CD4-positive, alpha-beta T cell treated with Interferon gamma for 1 hour (primary cell): ENCODE results near the gene IFNGR2.
"Not testable (repeated sequence)": the region's sequence is repeated elsewhere in the genome, so short reads cannot be mapped to it uniquely, and the experiment has no call there.

Experiments used
- DNase-seq: peaks from one replicate; pipeline ENCODE4 v3.0.0-alpha.2; 2020

Gene IFNGR2

DNA sequence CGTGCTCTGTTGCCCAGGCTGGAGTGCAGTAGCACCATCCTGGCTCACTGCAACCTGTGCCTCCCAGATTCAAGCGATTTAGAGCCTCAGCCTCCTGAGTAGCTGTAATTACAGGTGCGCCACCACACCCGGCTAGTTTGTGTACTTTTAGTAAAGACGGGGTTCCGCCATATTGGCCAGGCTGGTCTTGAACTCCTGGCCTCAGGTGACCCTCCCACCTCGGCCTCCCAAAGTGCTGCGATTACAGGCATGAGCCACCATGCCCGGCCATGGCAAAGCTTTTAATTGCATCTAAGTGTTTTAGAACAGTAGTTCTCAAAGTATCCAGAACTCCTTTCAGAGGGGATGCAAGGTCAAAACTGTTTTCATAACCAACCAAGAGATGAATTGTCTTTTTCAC, 25.1 kb upstream of the IFNGR2 start:
- DNase-seq, result no peak

DNA sequence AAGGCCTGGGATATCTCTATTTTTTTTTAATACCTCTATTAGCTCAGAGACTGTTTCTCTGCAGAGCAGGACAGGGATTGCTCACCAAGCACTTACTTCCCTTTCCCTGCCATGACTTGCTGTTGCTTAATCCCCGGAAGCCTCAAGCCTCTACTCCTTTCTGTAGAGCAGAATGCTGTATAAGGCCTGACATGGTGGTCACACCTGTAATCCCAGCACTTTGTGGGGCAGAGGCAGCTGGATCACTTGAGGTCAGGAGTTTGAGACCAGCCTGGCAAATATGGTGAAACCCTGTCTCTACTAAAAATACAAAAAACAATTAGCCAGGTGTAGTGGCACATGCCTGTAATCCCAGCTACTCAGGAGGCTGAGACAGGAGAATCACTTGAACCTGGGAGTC, 23.3 kb upstream of the IFNGR2 start:
- DNase-seq, result peak; percentile 65

DNA sequence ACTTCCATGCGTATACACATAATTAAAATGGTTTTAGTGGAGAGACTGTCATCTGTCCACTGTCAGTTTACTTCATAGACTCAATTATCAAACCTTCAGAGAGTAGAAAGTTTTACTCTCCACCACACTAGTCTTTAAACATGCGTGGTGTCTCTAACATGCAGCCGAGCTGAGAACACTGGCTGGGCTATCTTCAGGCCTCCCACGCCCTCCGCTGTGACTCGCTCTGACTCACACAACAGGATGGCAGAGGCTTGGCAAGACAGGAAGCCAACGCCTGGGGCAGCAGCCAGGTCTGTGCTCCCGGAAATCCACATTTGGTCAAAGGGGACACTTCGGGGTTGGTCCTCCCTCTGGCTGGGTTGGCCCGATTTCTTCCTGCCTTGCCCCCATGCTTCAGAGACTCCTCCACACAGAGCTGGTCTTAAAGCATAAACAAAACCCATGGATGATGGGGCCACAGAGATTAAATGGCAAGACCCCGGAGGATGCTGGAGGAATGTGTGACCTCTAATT, 22.7 kb upstream of the IFNGR2 start:
- peak; percentile 90 for DNase-seq

DNA sequence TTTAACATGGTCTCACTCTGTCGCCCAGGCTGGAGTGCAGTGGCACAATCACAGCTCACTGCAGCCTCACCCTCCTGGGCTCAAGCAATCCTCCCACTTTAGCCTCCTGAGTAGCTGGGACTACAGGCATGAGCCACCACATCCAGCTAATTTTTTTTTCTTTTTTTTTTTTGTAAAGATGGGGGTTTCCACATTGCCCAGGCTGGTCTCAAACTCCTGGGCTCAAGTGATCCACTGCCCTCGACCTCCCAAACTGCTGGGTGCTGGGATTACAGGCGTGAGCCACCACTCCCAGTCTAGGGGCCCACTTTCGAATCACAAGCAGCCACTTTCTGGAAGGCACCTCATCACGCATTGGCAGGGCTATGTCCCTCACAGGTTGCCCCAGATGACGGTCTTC, 21.8 kb upstream of the IFNGR2 start:
- DNase-seq, result not testable (repeated sequence)

DNA sequence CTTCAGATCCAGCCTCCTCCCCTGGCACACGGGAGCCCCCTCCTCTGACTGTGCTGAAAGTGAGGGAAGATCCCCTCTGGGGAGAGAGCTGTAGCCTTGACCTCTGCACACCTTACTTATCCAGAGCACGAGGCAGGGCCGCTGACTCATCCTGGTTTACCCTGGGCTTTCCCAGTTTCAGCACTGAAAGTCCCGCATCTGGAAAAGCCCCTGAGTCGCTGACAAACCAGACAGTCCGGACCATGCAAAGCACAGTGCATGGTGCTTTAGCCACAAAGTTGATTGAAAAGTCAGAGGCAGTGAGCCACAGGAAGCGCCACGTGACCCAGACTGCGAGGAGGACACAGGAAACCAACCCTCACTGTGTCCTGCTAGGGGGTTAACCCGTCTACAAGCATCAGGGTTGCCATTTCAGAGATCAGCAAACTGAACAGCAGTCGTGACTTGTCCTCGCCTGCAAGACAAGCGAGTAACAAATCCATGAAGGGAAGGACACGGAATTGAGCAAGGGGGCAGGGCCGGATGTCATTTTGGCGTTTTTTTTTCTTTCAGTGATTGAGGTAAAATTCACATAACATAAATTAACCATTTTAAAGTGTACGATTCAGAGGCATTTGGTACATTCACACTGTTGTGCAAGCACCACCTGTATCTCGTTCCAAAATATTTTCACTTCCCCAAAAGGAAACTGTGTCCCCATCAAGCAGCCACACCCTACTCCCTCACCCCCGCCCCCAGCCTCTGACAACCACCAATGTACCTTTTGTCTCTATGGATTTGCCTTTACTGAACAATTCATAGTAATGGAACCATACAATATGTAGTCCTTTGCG, 19.9 kb upstream of the IFNGR2 start:
- DNase-seq, result peak; percentile 87

DNA sequence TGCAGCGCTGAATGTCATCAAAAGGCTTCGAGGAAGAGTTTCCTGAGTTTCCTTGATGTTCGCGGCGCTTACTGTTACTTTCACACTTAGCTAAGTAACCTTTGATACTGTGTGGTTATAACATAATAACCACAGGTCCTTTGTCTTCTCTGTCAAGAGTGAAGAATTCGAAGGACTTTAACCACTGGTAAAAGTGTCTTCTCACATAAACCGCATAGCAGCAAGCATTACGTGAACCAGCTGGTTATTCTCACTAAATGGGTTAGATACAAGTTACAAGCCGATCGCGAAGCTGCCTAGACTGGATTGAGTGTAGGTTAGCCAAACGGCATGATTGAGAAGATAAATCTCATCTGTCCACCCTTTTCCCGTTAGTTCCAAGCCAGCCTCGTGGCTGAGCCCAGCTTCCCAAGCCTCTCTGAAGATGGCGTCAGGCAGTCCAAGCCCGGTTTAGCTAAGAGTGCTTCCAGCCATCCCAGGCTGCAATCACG, 18.3 kb upstream of the IFNGR2 start:
- no peak for DNase-seq

DNA sequence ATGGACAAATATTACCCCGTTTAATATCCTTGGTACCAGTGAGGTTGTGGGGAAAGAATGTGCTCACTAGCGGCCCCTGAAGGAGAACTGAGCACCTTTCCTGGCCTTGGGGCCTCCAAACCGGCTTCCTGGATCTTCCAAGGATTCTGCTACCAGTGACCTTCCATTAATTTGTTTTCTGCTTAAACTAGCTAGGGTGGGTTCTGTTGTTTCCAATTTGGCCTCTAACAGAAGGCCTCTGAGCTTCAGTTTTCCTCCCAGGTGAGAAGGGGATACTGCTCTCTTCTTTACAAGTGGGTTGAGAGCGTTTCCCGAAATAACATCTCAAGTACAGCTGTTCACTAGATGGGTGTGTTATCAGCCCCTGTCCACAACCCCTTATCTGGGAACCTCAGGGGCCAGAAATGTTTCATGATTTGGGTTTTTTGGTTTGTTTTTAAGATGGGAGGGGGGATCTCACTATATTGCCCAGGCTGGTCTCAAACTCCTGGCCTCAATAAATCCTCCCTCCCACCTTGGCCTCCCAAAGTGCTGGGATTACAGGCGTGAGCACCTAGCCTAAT, 16.9 kb upstream of the IFNGR2 start:
- DNase-seq, result no peak

DNA sequence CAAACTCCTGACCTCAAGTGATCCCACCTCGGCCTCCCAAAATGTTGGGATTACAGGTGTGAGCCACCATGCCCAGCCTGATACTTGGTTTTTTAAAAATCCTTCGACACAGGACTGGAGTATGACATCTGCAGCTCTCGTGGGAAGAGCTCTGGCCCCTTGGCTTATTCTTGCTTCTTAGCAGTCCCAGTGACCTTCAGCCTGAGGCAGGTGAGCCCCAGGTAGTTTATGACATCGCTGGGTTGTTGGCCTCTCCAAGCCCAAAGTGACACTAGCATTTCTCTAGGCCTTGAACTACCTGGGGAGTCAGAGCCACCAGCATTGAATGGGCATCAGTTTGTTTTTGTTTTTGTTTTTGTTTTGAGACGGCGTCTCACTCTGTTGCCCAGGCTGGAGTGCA, 15.9 kb upstream of the IFNGR2 start:
- DNase-seq, result no peak

DNA sequence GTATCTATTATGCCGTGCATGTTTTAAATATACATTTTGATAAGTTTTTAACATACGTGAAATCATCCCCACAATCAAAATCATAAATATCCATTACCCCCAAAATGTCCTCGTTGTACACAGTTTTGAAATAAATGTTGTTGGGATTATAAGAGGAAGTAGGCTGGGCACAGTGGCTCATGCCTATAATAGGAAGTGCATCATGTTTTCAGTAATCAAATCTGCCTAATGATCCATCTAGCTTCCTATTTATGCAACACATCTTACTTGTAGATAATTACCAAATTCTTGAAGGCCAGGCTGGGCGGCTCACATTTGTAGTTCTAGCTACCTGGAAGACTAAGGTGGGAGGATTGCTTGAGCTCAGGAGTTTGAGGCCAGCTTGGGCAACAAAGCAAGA, 15.0 kb upstream of the IFNGR2 start:
- no peak for DNase-seq

DNA sequence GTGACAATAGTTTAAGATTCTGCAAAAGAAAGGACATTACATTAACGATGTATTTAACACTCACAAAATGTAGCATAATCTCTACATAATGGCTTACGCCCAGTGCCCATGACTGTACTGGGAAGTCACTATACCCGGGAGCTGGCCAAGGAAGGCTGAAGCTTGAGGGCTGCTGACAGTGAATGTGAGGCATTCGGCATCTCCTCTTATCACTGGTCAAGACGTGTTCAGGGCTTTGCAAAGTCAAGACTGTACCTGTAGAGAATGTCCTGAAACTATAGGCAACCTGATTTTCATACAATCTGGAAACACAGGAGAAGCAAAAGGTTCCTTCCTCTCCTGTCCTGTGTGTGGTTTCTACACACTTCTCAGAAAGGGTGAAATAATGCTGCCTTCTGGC, 12.7 kb upstream of the IFNGR2 start:
- no peak for DNase-seq

DNA sequence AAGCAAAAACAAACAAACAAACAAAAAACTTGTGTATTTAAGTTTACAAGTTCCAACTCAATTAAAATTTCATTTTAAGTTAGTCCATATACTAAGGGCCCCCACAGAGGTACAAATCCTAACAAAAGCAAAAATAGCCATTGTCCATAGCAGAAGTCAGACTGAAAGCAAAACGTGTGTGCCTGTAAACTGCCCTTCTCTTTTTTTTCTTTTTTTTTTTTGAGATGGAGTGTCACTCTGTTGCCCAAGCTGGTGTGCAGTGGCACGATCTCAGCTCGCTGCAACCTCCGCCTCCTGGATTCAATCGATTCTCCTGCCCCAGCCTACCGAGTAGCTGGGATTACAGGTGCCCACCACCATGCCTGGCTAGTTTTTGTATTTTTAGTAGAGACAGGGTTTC, 11.6 kb upstream of the IFNGR2 start:
- no peak for DNase-seq

DNA sequence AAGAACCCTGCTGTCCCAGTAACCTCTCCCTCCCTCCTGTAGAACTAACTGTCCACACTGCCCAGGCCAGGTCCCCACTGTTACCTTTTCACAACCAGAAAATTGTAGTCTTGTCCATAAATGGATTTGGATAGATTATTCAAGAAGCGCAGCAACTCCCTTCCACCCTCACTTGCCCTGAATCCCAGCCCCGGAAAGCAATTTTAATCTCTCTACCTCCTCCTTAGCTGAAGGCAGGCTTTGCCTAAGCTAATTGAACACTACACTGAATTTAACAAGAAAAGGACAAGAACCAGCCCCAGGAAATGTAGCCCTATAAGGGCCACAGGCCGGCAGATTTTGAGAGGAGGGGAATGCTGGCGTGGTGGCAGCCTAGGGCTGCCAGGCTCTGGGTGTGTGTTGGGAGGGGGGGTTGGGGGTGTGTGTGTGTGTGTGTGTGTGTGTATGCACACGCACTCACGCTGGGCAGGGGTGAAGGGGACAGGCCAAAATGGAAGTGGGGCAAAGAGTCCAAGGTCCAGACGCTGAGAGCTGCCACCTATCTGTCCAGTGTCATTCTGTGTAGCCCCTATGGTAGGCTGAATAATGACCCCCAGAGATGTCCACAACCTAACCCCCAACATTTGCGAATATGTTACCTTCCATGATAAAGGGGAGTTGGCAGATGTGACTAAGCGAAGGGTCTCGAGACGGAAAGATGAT, 10.8 kb upstream of the IFNGR2 start:
- DNase-seq, result no peak

DNA sequence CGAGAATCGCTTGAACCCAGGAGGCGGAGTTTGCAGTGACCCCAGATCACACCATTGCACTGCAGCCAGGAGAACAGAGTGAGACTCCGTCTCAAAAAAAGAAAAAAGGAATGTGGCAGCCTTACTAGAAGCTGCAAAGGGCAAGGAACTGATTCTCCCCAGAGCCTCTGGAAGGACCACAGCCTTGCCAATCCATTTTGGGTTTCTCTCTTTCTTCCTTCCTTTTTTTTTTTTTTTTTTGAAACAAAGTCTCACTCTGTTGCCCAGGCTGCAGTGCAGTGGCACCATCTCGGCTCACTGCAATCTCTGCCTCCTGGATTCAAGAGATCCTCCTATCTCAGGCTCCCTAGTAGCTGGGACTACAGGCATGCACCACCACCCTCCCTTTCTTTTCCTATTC, 9.9 kb upstream of the IFNGR2 start:
- DNase-seq, result no peak

DNA sequence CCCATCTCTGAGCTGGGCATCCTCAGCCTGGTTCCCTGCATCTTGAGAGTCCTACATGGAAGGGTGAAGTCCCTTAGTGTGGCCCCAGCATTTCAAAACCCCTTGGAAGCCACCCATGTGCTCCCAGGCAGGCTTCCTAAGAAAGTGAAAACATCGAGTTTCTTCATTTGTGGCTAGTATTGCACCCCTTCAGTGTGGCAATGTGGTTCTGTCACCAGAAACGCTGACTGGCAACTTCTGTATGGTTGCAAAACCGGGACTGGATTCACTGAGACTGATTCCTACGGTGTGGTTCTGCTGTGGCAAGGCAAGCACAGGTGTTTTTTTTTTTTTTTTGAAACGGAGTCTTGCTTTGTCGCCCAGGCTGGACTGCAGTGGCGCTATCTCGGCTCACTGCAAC, 9.0 kb upstream of the IFNGR2 start:
- peak; percentile 53 for DNase-seq

DNA sequence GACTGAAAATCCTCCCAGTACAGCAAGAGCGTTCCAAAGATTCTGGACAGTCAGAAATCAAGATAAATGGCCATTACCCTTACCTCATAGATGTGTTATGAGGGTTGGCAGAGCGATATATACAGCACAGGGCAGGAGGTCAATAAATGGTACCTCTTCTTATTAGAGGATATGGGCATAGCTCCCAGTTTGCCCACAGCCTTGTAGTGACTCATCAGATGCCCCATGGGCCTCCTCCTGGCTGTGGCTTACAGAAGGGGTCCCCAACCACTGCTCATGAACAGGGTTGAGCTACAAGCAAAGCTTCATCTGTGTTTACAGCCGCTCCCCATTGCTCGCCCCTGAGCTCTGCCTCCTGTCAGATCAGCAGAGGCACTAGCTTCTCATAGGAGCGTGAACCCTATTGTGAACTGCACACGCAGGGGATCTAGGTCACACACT, 7.3 kb upstream of the IFNGR2 start:
- DNase-seq, result no peak

DNA sequence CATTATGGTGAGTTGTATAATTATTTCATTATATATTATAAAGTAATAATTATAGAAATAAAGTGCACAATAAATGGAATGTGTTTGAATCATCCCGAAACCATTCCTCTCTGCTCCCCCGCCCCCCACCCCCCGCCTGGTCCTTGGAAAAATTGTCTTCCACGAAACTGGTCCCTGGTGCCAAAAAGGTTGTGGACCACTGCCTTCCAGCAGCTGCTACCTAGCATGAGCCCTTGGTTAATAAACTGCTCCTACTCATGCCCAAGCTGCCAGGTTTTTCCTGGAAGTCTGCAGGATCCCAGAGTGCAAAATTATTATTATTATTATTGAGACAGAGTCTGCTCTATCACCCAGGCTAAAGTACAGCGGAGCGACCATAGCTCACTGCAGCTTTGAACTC, 6.8 kb upstream of the IFNGR2 start:
- no peak for DNase-seq

DNA sequence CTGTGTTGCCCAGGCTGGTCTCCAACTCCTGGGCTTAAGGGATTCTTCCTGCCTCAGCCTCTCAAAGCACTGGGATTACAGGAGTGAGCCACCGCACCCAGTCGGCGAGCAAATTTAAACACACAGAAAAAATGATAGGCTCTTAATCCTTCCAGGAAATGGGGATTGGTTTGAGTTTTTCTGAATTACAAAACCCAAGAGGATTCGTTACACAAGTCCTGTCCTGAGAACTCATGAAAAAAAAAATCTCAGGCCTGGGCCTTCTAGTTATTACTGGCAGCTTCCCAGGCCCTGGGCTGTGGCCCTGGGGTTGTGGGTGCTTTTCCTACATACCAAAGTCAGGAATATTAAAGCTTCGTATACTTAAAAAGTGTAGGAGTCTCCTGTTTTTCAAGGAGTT, 6.3 kb upstream of the IFNGR2 start:
- DNase-seq, result no peak

DNA sequence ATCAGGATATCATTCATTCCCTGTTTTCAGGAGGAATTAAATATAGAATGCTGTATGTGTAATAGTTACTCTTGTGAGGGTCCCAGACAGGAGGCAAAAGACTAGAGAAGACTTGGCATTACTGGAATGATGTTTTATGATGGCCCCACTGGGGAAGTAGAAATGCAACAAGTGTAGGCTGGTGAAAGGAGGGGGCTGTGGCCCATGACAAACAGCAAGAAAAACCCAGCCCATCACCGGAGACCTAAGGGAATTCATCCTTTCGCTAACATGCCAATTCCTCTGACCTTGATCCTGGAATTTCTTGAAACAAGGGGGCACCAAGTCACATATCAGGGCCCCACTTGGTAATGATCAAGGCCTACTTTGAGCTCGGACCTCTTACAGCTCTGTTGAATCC, 5.5 kb upstream of the IFNGR2 start:
- no peak for DNase-seq

DNA sequence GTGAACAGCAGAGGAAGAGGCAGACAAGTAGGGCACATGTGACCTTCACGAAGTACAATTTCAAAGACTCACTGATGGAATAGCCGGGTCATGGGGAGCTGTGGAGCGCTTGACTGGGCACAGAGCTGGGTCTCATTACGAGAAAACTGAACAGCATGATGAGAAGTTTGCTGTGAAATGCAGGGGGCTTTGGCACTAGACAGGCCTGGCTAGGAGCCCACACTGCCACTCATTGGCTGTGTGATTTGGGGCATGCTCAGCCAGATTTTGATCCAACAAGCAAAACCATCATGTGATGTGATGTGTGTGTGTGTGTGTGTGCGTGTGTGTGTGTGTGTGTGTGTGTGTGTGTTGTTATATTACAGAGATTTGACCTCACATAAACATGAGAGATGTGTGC, 4.9 kb upstream of the IFNGR2 start:
- DNase-seq, result no peak

DNA sequence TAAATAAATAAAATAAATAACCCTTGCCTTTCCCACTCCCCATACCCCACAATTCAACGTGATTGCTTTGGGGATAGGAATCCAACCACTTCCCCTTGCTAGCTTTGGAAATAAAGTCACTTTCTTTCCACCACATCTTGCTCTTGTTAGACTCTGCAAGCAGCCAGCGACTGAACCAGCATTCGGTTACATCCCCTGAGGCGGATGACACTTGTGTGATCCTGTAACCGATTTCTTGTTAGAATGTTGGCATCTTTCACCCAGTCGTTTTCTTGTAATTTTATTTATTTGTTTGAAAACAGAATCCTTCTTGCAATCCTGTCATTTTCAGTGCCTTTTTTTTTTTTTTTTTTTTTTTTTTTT, 1.6 kb upstream of the IFNGR2 start:
- no peak for DNase-seq

DNA sequence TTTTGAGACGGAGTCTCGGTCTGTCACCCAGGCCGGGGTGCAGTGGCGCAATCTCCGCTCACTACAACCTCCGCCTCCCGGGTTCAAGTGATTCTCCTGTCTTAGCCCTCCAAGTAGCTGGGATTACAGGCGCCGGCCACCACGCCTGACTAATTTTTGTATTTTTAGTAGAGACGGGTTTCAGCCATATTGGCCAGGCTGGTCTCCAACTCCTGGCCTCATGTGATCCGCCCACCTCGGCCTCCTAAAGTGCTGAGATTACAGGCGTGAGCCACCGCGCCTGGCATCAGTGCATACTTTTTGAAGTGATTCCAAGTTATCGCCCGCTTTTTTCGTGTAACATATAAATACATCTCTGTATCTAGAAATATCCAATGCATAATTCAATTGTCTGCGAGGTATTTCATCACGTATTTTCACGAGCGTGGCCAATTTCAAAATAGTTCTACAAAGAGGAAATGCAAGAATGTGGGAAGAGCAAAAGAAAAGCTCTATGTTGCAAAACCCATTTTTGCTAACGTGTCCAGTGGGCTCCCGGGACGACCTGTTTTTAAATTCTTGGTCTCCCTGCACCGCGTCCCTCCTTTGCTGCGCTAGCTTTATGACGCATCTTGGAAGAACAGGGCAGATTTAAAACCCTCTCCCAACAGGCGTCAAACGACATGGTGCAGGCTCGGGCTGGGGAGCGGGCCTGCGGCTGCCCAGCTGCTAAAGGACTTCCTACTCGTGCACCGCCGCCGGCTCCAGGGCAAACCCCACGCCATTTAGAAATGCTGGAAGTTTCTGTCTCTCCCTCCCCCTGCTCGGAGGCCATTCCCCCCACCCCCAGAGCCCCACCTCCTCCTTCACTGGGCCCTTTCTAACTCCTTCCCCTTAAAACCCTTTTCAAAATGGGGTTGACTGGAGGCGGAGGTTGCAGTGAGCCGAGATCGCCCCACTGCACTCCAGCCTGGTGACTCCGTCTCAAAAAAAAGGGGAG, 923 bp upstream of the IFNGR2 start:
- DNase-seq, result peak; percentile 70

DNA sequence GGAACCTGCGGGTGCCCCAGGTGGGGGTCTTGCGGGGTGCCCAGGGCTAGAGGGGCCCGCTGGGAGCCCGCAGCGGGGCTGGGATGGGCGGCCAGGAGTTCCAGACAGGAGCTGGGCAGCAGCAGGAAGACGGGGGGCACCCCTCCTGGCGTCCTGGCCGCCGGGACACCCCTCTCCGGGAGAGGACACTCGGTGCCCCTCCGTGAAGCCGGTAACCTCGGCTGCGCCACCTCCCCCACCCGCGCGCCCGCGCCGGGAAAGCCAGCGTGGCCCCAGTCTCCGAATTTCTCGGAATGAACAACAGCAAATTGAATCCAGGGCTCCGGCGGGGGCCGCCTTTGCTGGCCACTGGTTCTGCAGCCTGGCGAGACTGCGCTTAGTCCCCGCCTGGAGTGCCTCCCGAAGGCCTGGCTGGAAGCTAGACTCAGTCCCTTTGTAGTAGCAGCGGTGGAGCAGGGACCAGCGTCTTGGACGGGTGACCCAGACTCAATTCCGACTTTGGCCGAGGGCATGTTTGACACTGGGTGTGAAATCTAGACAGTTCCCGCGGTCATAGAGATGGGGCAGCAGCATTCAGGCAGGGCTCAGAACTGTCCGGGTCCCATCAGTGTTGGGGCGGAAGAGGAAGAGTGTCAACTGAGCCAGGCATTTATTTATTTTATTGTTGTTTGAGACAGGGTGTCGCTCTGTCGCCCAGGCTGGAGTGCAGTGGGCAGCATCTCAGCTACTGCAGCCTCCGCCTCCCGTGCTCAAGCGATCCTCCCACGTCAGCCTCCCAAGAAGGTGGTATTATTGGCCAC, 773 bp downstream of the IFNGR2 start:
- no peak for DNase-seq
